Sigmoid colon (tissue), 7 donors: Measurements from ENCODE around the gene CCDC137. TPM values are rescaled to one million over a fixed set of nuclear protein-coding genes. Genes with fewer than 3 reads are reported as not detected.

Experiments
- DNase-seq: peaks from one replicate; pipeline ENCODE4 v3.0.0-alpha.2; 2019
- H3K27ac ChIP-seq, 4 donors: fragments of 200-600 bp; sonication (generic); one replicate each; pipeline ENCODE4 v1.5.1; 2016 to 2019; ENCODE audit warnings: mild to moderate bottlenecking in 1 of 4
- H3K27me3 ChIP-seq, 3 donors: fragments of 200-600 bp; sonication (generic); one replicate each; pipeline ENCODE4 v1.5.1; 2019; ENCODE audit warnings: mild to moderate bottlenecking in 1 of 3
- H3K36me3 ChIP-seq, 4 donors: fragments of 200-600 bp; sonication (generic); one replicate each; pipeline ENCODE4 v1.5.1; 2016 to 2019
- H3K4me1 ChIP-seq, 4 donors: fragments of 200-600 bp; sonication (generic); one replicate each; pipeline ENCODE4 v1.5.1; 2017 to 2019
- H3K4me3 ChIP-seq, 4 donors: fragments of 200-600 bp; sonication (generic); one replicate each; pipeline ENCODE4 v1.5.1; 2017 to 2019; ENCODE audit warnings: mild to moderate bottlenecking in 2 of 4, moderate library complexity in 1 of 4
- H3K9me3 ChIP-seq, 4 donors: fragments of 200-600 bp in 3 of 4; sonication (generic) in 3 of 4; one replicate each; pipeline versions ENCODE4 v1.5.1 to v1.6.1; 2013 to 2019
- EP300 ChIP-seq, 4 donors: sonication (generic); formaldehyde crosslinking; IDR thresholded peaks; one replicate each; pipeline ENCODE4 v1.6.1; 2017; ENCODE audit warnings: antibody characterized with exemption in 4 of 4
- POLR2A ChIP-seq, 2 donors: fragments of 450-650 bp; IDR thresholded peaks; one replicate each; pipeline ENCODE4 v1.6.1; 2016; ENCODE audit warnings: antibody characterized with exemption in 2 of 2, mild to moderate bottlenecking in 2 of 2, moderate library complexity in 2 of 2
- POLR2AphosphoS5 ChIP-seq, 4 donors: sonication (generic); formaldehyde crosslinking; IDR thresholded peaks; one replicate each; pipeline ENCODE4 v1.6.1; 2017; ENCODE audit warnings: antibody characterized with exemption in 4 of 4
- WGBS, 2 donors: extraction: QIAGEN DNeasy Blood & Tissue Kit; methylation state at CpG; one replicate each; pipeline ENCODE4 v1.1.7; 2013; 5-methylcytosine and 5-hydroxymethylcytosine counted together
- intact Hi-C: fragments of 100-400 bp; cut with DNase I; formaldehyde crosslinking; loops from one replicate; pipeline ENCODE4 v1.15.1; 2023
- polyA plus RNA-seq, 3 donors: library from polyadenylated mRNA; stranded (reverse); fragments of 200-250 nt; gene quantifications; one replicate each; pipeline ENCODE4 v1.2.3, GENCODE V29; 2013
- total RNA-seq, 4 donors: library from RNA; depleted of rRNA; stranded (reverse); fragments of >200 nt; gene quantifications; one replicate each; pipeline ENCODE4 v1.1.0, GENCODE V29; 2016
- TF ChIP-seq, protein P1 (sequence below), 4 experiments: fragments of 450-650 bp in 3 of 4; fragments of 200-600 bp in 1 of 4; IDR thresholded peaks; one replicate each; pipeline ENCODE4 v1.5.1; 2016 to 2019; ENCODE audit warnings: antibody characterized with exemption in 4 of 4, mild to moderate bottlenecking in 3 of 4, moderate library complexity in 2 of 4
- donor health status: healthy with polysubstance abuse.
- donor health status: Bipolar disorder and iron deficiency.
- donor health status: healthy.

CCDC137 gene
- total and polyA plus RNA-seq, 7 donors = 5.5 to 31.1 (median 9.5) TPM

DNA sequence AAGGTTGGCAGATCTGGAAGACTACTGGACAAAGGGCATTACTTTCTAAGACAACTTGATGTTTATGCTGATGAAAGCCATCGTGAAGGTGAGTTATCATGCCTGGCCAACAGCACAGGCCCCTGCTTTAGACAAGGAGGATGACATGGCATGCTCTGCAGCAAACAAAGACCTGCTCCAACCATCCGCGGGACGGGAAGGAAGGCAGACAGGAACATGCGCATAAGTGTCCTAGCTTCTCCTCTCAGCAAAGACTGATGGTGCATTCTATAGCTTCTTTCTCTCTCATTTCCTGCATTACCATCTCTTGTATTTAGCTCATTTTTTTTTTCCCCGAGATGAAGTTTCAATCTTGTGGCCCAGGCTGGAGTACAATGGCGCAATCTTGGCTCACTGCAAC lies 35.1 kb upstream of the CCDC137 start:
- peaks cover 0 to 29% (median 28%) of the 10 kb centered on the region in 4 donors for H3K4me1 ChIP-seq
- TF ChIP-seq EP300 (IDR thresholded peaks at IDR 0.05) (no peak), POLR2A (IDR thresholded peaks at IDR 0.05) (no peak), POLR2AphosphoS5 (IDR thresholded peaks at IDR 0.05) (no peak)
- TF ChIP-seq, protein P1, sequence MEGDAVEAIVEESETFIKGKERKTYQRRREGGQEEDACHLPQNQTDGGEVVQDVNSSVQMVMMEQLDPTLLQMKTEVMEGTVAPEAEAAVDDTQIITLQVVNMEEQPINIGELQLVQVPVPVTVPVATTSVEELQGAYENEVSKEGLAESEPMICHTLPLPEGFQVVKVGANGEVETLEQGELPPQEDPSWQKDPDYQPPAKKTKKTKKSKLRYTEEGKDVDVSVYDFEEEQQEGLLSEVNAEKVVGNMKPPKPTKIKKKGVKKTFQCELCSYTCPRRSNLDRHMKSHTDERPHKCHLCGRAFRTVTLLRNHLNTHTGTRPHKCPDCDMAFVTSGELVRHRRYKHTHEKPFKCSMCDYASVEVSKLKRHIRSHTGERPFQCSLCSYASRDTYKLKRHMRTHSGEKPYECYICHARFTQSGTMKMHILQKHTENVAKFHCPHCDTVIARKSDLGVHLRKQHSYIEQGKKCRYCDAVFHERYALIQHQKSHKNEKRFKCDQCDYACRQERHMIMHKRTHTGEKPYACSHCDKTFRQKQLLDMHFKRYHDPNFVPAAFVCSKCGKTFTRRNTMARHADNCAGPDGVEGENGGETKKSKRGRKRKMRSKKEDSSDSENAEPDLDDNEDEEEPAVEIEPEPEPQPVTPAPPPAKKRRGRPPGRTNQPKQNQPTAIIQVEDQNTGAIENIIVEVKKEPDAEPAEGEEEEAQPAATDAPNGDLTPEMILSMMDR (IDR thresholded peaks at IDR 0.05) = no peak
- H3K27ac ChIP-seq = no peak overlapping the region
- no peak for DNase-seq
- H3K9me3 ChIP-seq = no peaks in the 10 kb centered on the region
- intact Hi-C loops = no loop called here
- WGBS, 2 donors = 74 to 80% methylated on average over 7 of the region's 7 CpGs
- H3K36me3 ChIP-seq = peaks cover 10 to 33% (median 25%) of the 10 kb centered on the region in 4 donors
- H3K4me3 ChIP-seq = no peak overlapping the region
- H3K27me3 ChIP-seq = no peaks in the 10 kb centered on the region

DNA sequence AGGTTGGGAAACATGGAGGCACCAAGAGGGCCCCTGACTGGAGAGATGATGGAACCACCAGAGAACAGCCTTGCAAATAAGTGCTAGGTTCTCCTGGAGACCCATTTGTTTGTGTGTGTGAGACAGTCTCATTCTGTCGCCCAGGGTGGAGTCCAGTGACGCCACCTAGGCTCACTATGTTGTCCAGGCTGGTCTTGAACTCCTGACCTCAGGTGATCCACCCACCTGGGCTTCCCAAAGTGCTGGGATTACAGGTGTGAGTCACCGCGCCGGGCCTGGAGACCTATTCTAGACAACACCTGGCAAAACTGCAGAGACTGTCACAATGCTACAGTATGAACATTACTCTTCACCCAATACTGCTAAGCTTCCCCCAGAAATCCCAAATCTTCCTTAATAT lies 31.1 kb upstream of the CCDC137 start:
- WGBS, 2 donors = 74 to 90% methylated on average over 5 of the region's 5 CpGs
- H3K4me1 ChIP-seq = peaks cover 3 to 34% (median 31%) of the 10 kb centered on the region in 4 donors
- no peaks in the 10 kb centered on the region for H3K27me3 ChIP-seq
- no peaks in the 10 kb centered on the region for H3K9me3 ChIP-seq
- H3K27ac ChIP-seq = peak overlapping the region in 2 of 4 donors; percentile 86 to 92
- intact Hi-C loops = loop anchor here (5.0 kb wide), 1 partner anchor 47 kb away; the partner anchor contains the start of genes ARL16 and HGS
- peak overlapping the region in 1 of 4 donors; percentile 77 for H3K4me3 ChIP-seq
- TF ChIP-seq, protein P1 (IDR thresholded peaks at IDR 0.05) = no peak
- TF ChIP-seq POLR2A (IDR thresholded peaks at IDR 0.05) = no peak
- TF ChIP-seq EP300 (IDR thresholded peaks at IDR 0.05) = no peak
- no peak for TF ChIP-seq POLR2AphosphoS5 (IDR thresholded peaks at IDR 0.05)
- no peaks in the 10 kb centered on the region for H3K36me3 ChIP-seq
- no peak for DNase-seq

DNA sequence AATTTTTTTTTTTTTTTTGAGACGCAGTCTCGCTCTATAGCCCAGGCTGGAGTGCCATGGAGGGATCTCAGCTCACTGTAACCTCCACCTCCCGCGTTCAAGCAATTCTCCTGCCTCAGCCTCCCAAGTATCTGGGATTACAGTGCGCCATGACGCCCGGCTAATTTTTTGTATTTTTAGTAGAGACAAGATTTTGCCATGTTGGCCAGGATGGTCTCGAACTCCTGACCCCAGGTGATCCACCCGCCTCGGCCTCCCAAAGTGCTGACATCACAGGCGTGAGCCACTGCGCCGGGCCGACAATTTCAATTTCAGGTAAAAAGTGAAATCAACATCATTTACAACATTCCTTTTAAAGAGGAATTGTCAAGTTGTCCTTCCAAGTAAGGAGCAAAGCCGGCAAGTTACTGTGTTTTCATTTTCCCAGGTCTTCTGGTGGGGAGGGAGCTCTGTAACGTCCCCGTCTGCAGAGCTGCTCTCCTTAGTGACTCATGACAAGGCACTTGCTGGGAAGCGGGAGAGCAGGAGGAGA lies 30.5 kb upstream of the CCDC137 start:
- Histone ChIP-seq H3K4me3 (peak overlapping the region; percentile 75 to 95 (median 82)), H3K36me3 (no peaks in the 10 kb centered on the region), H3K27ac (peak overlapping the region; percentile 86 to 95 (median 90)), H3K4me1 (peaks cover 3 to 34% (median 31%) of the 10 kb centered on the region in 4 donors), H3K27me3 (no peaks in the 10 kb centered on the region), H3K9me3 (no peaks in the 10 kb centered on the region)
- WGBS, 2 donors = 24 to 39% methylated on average over 18 of the region's 18 CpGs
- no peak for DNase-seq
- intact Hi-C loops = loop anchor here (2.0 to 5.0 kb wide), 2 partner anchors 31 to 46 kb away; partner anchors contain the start of genes ARL16, CCDC137, HGS and OXLD1
- TF ChIP-seq, protein P1 (IDR thresholded peaks at IDR 0.05) = no peak
- TF ChIP-seq POLR2AphosphoS5 (IDR thresholded peaks at IDR 0.05) = no peak
- no peak for TF ChIP-seq POLR2A (IDR thresholded peaks at IDR 0.05)
- no peak for TF ChIP-seq EP300 (IDR thresholded peaks at IDR 0.05)

DNA sequence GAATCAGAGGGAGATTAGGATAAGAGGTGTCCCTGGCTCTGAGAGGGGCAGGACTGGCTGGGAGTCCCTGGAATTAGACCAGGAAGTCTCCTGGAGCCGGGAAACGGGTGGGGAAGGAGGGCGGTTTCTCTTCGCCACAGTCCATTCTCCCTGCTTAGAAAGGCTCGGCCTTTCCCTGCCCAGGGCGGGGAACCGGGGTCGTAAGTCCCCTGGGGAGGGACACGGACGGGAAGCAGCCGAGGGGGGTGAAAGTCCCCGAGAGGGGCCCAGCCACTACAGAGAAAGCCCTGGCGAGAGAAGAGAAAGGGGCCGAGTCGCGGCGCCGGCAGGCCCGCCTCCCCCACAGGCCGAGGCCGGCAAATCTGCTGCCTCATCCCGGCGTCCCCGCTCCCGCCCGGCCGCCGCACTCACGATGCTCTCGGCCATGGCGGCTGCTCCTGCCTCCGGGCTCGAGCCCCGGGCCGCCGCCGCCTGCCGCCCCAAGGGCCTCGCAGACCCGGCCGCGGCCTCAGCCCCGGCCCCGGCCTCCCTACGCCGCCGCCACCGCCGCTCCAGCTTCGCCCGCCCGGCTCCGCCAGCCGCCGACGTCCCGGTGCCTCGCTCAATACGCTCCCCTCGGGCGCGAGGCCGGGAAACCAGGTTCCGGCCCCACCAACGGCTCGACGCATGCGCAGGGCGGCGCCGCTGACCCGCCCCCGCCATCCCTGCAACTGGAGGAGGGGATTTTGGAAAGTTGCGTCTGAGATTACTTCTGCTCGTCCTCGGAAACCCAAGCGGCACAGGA lies 29.8 kb upstream of the CCDC137 start, which contains the start of the genes NPLOC4 and TSPAN10:
Gene NPLOC4 (minus strand): TSS at position 608 of the 784 bp plus-strand sequence. CDS start 182 bp downstream, at position 426.
Gene TSPAN10 (plus strand): TSS at position 692 of the 784 bp plus-strand sequence. CDS start 5,217 bp downstream, outside the sequence.
- H3K4me3 ChIP-seq = peak within 1 kb of the TSS; percentile 75 to 95 (median 82)
- H3K27ac ChIP-seq = peak within 1 kb of the TSS; percentile 86 to 95 (median 90)
- intact Hi-C loops = loop anchor here (2.0 to 5.0 kb wide), 2 partner anchors 30 to 46 kb away; partner anchors contain the start of genes ARL16, CCDC137, HGS and OXLD1
- no peaks in the 10 kb centered on the region for H3K36me3 ChIP-seq
- 1% methylated on average over 77 of the region's 77 CpGs for WGBS, 2 donors
- no peaks in the 10 kb centered on the region for H3K9me3 ChIP-seq
- peaks cover 3 to 34% (median 31%) of the 10 kb centered on the region in 4 donors for H3K4me1 ChIP-seq
- DNase-seq = peak; percentile 94
- TF ChIP-seq POLR2AphosphoS5 (IDR thresholded peaks at IDR 0.05) = peak; percentile 84 to 95 (median 90)
- TF ChIP-seq, protein P1 (IDR thresholded peaks at IDR 0.05) = no peak
- H3K27me3 ChIP-seq = no peaks in the 10 kb centered on the region
